Activated naive CD4-positive, alpha-beta T cell treated with anti-CD3 and anti-CD28 coated beads for 36 hours (primary cell): ENCODE measurements around the gene IL21R. TPM values are rescaled to one million over a fixed set of nuclear protein-coding genes. Genes with fewer than 3 reads are reported as not detected.
"Not testable (repeated sequence)": the region's sequence is repeated elsewhere in the genome, so short reads cannot be mapped to it uniquely, and the experiment has no call there.

Source experiments
- CTCF ChIA-PET: fragments of 350-600 bp; sonication (Branson Sonifier 250); formaldehyde crosslinking; loops from one replicate; lab custom pipeline; 2021; ENCODE audit warnings: antibody characterized with exemption; lab: Charles Lee
- DNase-seq: peaks from one replicate; pipeline ENCODE4 v3.0.0-alpha.2; 2020
- H3K27ac Mint-ChIP-seq: one replicate; pipeline ENCODE4 v1.8.0; 2021; ENCODE audit warnings: mild to moderate bottlenecking, mixed read lengths
- H3K27me3 Mint-ChIP-seq: one replicate; pipeline ENCODE4 v1.8.0; 2021; ENCODE audit warnings: low read depth, mixed read lengths
- H3K36me3 Mint-ChIP-seq: one replicate; pipeline ENCODE4 v1.8.0; 2021; ENCODE audit warnings: low read depth, mixed read lengths
- H3K4me1 Mint-ChIP-seq: one replicate; pipeline ENCODE4 v1.8.0; 2021; ENCODE audit warnings: low read depth, mixed read lengths
- H3K4me3 Mint-ChIP-seq: one replicate; pipeline ENCODE4 v1.8.0; 2021; ENCODE audit warnings: mild to moderate bottlenecking, moderate library complexity, mixed read lengths
- H3K9me3 Mint-ChIP-seq: one replicate; pipeline ENCODE4 v1.8.0; 2021; ENCODE audit warnings: mixed read lengths
- intact Hi-C: fragments of 100-400 bp; cut with micrococcal nuclease; formaldehyde crosslinking; loops from one replicate; pipeline ENCODE4 v1.15.1; 2023
- total RNA-seq, 2 experiments: library from RNA; stranded (reverse); gene quantifications; one replicate each; pipeline ENCODE4 v1.2.3, GENCODE V29; 2021

IL21R gene
- total RNA-seq, 2 experiments from 2014 or later = 93.8 to 99.2 TPM

GRCh38 chr16:27430923-27431484, 29.0 kb downstream of the IL21R start:
- DNase-seq = peak; percentile 46
- CTCF ChIA-PET = interaction anchor here (1.4 kb wide), 1 partner anchor 13 kb away, joined by 3 read pairs; no protein-coding TSS in a partner anchor
- Mint-ChIP-seq H3K36me3 (peaks cover 85% of the 10 kb centered on the region), H3K27me3 (no peaks in the 10 kb centered on the region), H3K9me3 (no peaks in the 10 kb centered on the region), H3K4me3 (no peak overlapping the region), H3K27ac (peak overlapping the region; percentile 86), H3K4me1 (peaks cover 59% of the 10 kb centered on the region)
- intact Hi-C loops = no loop called here

- H3K36me3 Mint-ChIP-seq = peaks cover 85% of the 10 kb centered on the region
- no peak for DNase-seq
- CTCF ChIA-PET = interaction anchor here (0.5 to 1.4 kb wide), 3 partner anchors 8 to 53 kb away, joined by 3 read pairs; no protein-coding TSS in a partner anchor
- no peaks in the 10 kb centered on the region for H3K27me3 Mint-ChIP-seq
- no peaks in the 10 kb centered on the region for H3K9me3 Mint-ChIP-seq
- H3K4me1 Mint-ChIP-seq = peaks cover 53% of the 10 kb centered on the region
- H3K27ac Mint-ChIP-seq = peak overlapping the region; percentile 86
- H3K4me3 Mint-ChIP-seq = no peak overlapping the region
- intact Hi-C loops = no loop called here
Observed at GRCh38 chr16:27431773-27432532, 30.0 kb downstream of the IL21R start.

- Mint-ChIP-seq H3K27ac (peak overlapping the region; percentile 60), H3K36me3 (peaks cover 85% of the 10 kb centered on the region), H3K4me3 (no peak overlapping the region), H3K27me3 (no peaks in the 10 kb centered on the region), H3K9me3 (no peaks in the 10 kb centered on the region), H3K4me1 (peaks cover 47% of the 10 kb centered on the region)
- no peak for DNase-seq
- intact Hi-C loops = no loop called here
- CTCF ChIA-PET = interaction anchor here (0.5 to 1.4 kb wide), 3 partner anchors 8 to 53 kb away, joined by 3 read pairs; no protein-coding TSS in a partner anchor
Observed at GRCh38 chr16:27432558-27432957, 30.6 kb downstream of the IL21R start.

- H3K9me3 Mint-ChIP-seq, H3K27me3 Mint-ChIP-seq, intact Hi-C loops, H3K27ac Mint-ChIP-seq, DNase-seq, H3K4me3 Mint-ChIP-seq: not testable (repeated sequence)
- CTCF ChIA-PET = interaction anchor here (0.7 kb wide), 1 partner anchor 13 kb away, joined by 3 read pairs; no protein-coding TSS in a partner anchor
- H3K4me1 Mint-ChIP-seq = peaks cover 42% of the 10 kb centered on the region
- peaks cover 87% of the 10 kb centered on the region for H3K36me3 Mint-ChIP-seq
Observed at GRCh38 chr16:27433191-27433590, 31.2 kb downstream of the IL21R start.

- Mint-ChIP-seq H3K27me3 (no peaks in the 10 kb centered on the region), H3K27ac (no peak overlapping the region), H3K9me3 (no peaks in the 10 kb centered on the region), H3K4me1 (peaks cover 37% of the 10 kb centered on the region), H3K36me3 (peaks cover 88% of the 10 kb centered on the region), H3K4me3 (no peak overlapping the region)
- no peak for DNase-seq
- CTCF ChIA-PET = interaction anchor here (0.7 kb wide), 1 partner anchor 12 kb away, joined by 3 read pairs; no protein-coding TSS in a partner anchor
- intact Hi-C loops = no loop called here
Observed at GRCh38 chr16:27433636-27434035, 31.7 kb downstream of the IL21R start.

- no peak for DNase-seq
- Mint-ChIP-seq H3K27me3 (no peaks in the 10 kb centered on the region), H3K36me3 (peaks cover 92% of the 10 kb centered on the region), H3K4me3 (no peak overlapping the region), H3K9me3 (no peaks in the 10 kb centered on the region), H3K27ac (peak overlapping the region; percentile 65), H3K4me1 (peaks cover 36% of the 10 kb centered on the region)
- CTCF ChIA-PET = interaction anchor here (0.7 kb wide), 1 partner anchor 11 kb away, joined by 3 read pairs; no protein-coding TSS in a partner anchor
- intact Hi-C loops = no loop called here
Observed at GRCh38 chr16:27434141-27435051, 32.4 kb downstream of the IL21R start.

GRCh38 chr16:27435146-27435545, 33.2 kb downstream of the IL21R start:
- H3K27ac Mint-ChIP-seq = peak overlapping the region; percentile 65
- CTCF ChIA-PET, DNase-seq, H3K27me3 Mint-ChIP-seq, H3K4me3 Mint-ChIP-seq, H3K9me3 Mint-ChIP-seq, intact Hi-C loops: not testable (repeated sequence)
- H3K4me1 Mint-ChIP-seq = peaks cover 33% of the 10 kb centered on the region
- H3K36me3 Mint-ChIP-seq = peaks cover 88% of the 10 kb centered on the region

GRCh38 chr16:27436065-27436464, 34.1 kb downstream of the IL21R start:
- DNase-seq = no peak
- Mint-ChIP-seq H3K9me3 (no peaks in the 10 kb centered on the region), H3K27ac (peak overlapping the region; percentile 57), H3K4me1 (peaks cover 24% of the 10 kb centered on the region), H3K36me3 (peaks cover 88% of the 10 kb centered on the region), H3K4me3 (no peak overlapping the region), H3K27me3 (no peaks in the 10 kb centered on the region)
- intact Hi-C loops = no loop called here
- CTCF ChIA-PET = interaction anchor here (1.5 kb wide), 1 partner anchor 10 kb away, joined by 3 read pairs; no protein-coding TSS in a partner anchor

- Mint-ChIP-seq H3K9me3 (no peaks in the 10 kb centered on the region), H3K27ac (peak overlapping the region; percentile 57), H3K36me3 (peaks cover 90% of the 10 kb centered on the region), H3K4me1 (peaks cover 17% of the 10 kb centered on the region), H3K27me3 (no peaks in the 10 kb centered on the region), H3K4me3 (no peak overlapping the region)
- intact Hi-C loops = no loop called here
- DNase-seq = no peak
- CTCF ChIA-PET = interaction anchor here (1.1 to 1.5 kb wide), 2 partner anchors 9 to 10 kb away, joined by 3 read pairs; no protein-coding TSS in a partner anchor
Observed at GRCh38 chr16:27436921-27437650, 35.1 kb downstream of the IL21R start.

- DNase-seq = no peak
- intact Hi-C loops = no loop called here
- Mint-ChIP-seq H3K36me3 (peaks cover 89% of the 10 kb centered on the region), H3K4me3 (no peak overlapping the region), H3K27ac (no peak overlapping the region), H3K9me3 (no peaks in the 10 kb centered on the region), H3K4me1 (peaks cover 18% of the 10 kb centered on the region), H3K27me3 (no peaks in the 10 kb centered on the region)
- CTCF ChIA-PET = interaction anchor here (1.1 kb wide), 1 partner anchor 9 kb away, joined by 3 read pairs; no protein-coding TSS in a partner anchor
Observed at GRCh38 chr16:27437946-27438345, 36.0 kb downstream of the IL21R start.

GRCh38 chr16:27439271-27440018, 37.5 kb downstream of the IL21R start:
- H3K9me3 Mint-ChIP-seq = no peaks in the 10 kb centered on the region
- H3K4me3 Mint-ChIP-seq = no peak overlapping the region
- intact Hi-C loops = no loop called here
- H3K36me3 Mint-ChIP-seq = peaks cover 89% of the 10 kb centered on the region
- H3K27ac Mint-ChIP-seq = peak overlapping the region; percentile 10
- CTCF ChIA-PET = no interaction called here
- peaks cover 28% of the 10 kb centered on the region for H3K4me1 Mint-ChIP-seq
- DNase-seq = peak; percentile 2
- H3K27me3 Mint-ChIP-seq = no peaks in the 10 kb centered on the region
